MM.1S (cell line): ENCODE data around the gene NAIF1.

Source experiments
- DNase-seq: peaks from one replicate; pipeline ENCODE4 v3.0.0-alpha.2; 2015
- H2AFZ ChIP-seq: fragments of 300-600 bp; sonication (generic); 2 replicates; pipeline ENCODE4 v1.6.0; 2016; ENCODE audit warnings: antibody characterized with exemption, low read length
- H3F3A ChIP-seq: fragments of 300-600 bp; sonication (generic); 2 replicates; pipeline ENCODE4 v1.6.1; 2016; ENCODE audit warnings: mild to moderate bottlenecking, antibody characterized with exemption, low read length, moderate library complexity, mixed read lengths; ENCODE audit not compliant: insufficient read depth
- H3K27ac ChIP-seq: fragments of 300-600 bp; sonication (generic); 2 replicates; pipeline ENCODE4 v1.5.1; 2016; ENCODE audit warnings: mild to moderate bottlenecking, low read length
- H3K27me3 ChIP-seq: fragments of 300-600 bp; sonication (generic); replicated peaks from 2 replicates; pipeline ENCODE4 v1.6.0; 2016; ENCODE audit warnings: low read length; ENCODE audit not compliant: insufficient read depth
- H3K36me3 ChIP-seq: fragments of 300-600 bp; sonication (generic); replicated peaks from 2 replicates; pipeline ENCODE4 v1.6.1; 2016; ENCODE audit warnings: mild to moderate bottlenecking, low read length, mixed read lengths; ENCODE audit not compliant: insufficient read depth
- H3K4me1 ChIP-seq: fragments of 300-600 bp; sonication (generic); 2 replicates; pipeline ENCODE4 v1.6.1; 2016; ENCODE audit warnings: low read length, mixed read lengths
- H3K4me2 ChIP-seq: fragments of 300-600 bp; sonication (generic); 2 replicates; pipeline ENCODE4 v1.6.0; 2016; ENCODE audit warnings: low read depth, low read length
- H3K4me3 ChIP-seq: fragments of 300-600 bp; sonication (generic); 2 replicates; pipeline ENCODE4 v1.5.1; 2016; ENCODE audit warnings: low read length, mixed read lengths
- H3K79me2 ChIP-seq: fragments of 300-600 bp; sonication (generic); 2 replicates; pipeline ENCODE4 v1.6.1; 2016; ENCODE audit warnings: mixed run types, low read length, mixed read lengths
- H3K9ac ChIP-seq: fragments of 300-600 bp; sonication (generic); 2 replicates; pipeline ENCODE4 v1.6.1; 2016; ENCODE audit warnings: low read length, mixed read lengths
- H3K9me2 ChIP-seq: fragments of 300-600 bp; sonication (generic); replicated peaks from 2 replicates; pipeline ENCODE4 v1.6.1; 2016; ENCODE audit warnings: mild to moderate bottlenecking, low read length, mixed read lengths; ENCODE audit not compliant: insufficient read depth
- H3K9me3 ChIP-seq: fragments of 300-600 bp; sonication (generic); replicated peaks from 2 replicates; pipeline ENCODE4 v1.6.1; 2016; ENCODE audit warnings: mild to moderate bottlenecking, low read length, mixed read lengths; ENCODE audit not compliant: insufficient read depth
- H4K20me1 ChIP-seq: fragments of 300-600 bp; sonication (generic); 2 replicates; pipeline ENCODE4 v1.6.1; 2016; ENCODE audit warnings: mild to moderate bottlenecking, low read length, moderate library complexity, mixed read lengths; ENCODE audit not compliant: insufficient read depth
- CTCF ChIP-seq: fragments of 300-600 bp; sonication (generic); IDR thresholded peaks from 2 replicates; pipeline ENCODE4 v1.5.1; 2016; ENCODE audit warnings: antibody characterized with exemption, low read length, mixed read lengths
- EZH2 ChIP-seq: fragments of 300-600 bp; sonication (generic); optimal IDR thresholded peaks from 2 replicates; pipeline ENCODE3; 2017; ENCODE audit warnings: low read depth, mild to moderate bottlenecking, antibody characterized with exemption, low read length, mixed read lengths
- EZH2phosphoT487 ChIP-seq: fragments of 300-600 bp; sonication (generic); IDR thresholded peaks from 2 replicates; pipeline ENCODE4 v1.6.1; 2018; ENCODE audit warnings: antibody characterized with exemption, low read length

Gene NAIF1

DNA sequence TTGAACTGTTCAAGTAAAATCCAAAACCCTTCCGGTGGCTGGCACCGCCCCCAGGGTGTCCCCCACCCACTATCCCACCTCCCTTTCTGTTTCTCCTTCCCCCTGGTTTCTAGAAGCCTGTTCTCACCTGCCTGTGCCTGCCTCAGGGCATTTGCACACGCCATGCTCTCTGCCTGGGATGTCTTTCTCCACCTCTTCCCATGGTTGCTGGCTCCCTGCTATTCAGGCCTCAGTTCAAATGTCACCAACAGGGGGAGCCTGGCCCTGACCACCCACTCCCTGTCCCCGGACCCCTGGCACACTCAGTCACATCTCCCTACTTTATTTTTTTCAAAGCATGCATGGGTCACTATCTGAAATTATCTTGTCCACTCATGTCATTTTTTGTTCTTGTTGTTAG lies 46.4 kb downstream of the NAIF1 start:
- DNase-seq = no peak
- no peak overlapping the region for H3K4me2 ChIP-seq
- no peaks in the 10 kb centered on the region for H3K27me3 ChIP-seq
- no peaks in the 10 kb centered on the region for H3K9me3 ChIP-seq
- H3F3A ChIP-seq = no peaks in the 10 kb centered on the region
- H3K27ac ChIP-seq = no peak overlapping the region
- H3K9me2 ChIP-seq = no peaks in the 10 kb centered on the region
- H3K4me1 ChIP-seq = no peaks in the 10 kb centered on the region
- no peaks in the 10 kb centered on the region for H3K36me3 ChIP-seq
- no peaks in the 10 kb centered on the region for H4K20me1 ChIP-seq
- no peak overlapping the region for H2AFZ ChIP-seq
- H3K4me3 ChIP-seq = no peak overlapping the region
- peak; percentile 42 for TF ChIP-seq CTCF
- TF ChIP-seq EZH2 = no peak
- H3K9ac ChIP-seq = no peak overlapping the region
- no peaks in the 10 kb centered on the region for H3K79me2 ChIP-seq

GRCh38 chr9:128015696-128016095 lies 51.4 kb downstream of the NAIF1 start:
- Histone ChIP-seq H3K79me2 (no peaks in the 10 kb centered on the region), H3K4me3 (no peak overlapping the region), H3K27ac (no peak overlapping the region), H3K4me1 (no peaks in the 10 kb centered on the region), H3F3A (no peaks in the 10 kb centered on the region), H3K4me2 (no peak overlapping the region), H3K36me3 (no peaks in the 10 kb centered on the region), H2AFZ (no peak overlapping the region), H3K9me3 (no peaks in the 10 kb centered on the region), H3K9me2 (no peaks in the 10 kb centered on the region), H4K20me1 (no peaks in the 10 kb centered on the region), H3K9ac (no peak overlapping the region), H3K27me3 (no peaks in the 10 kb centered on the region)
- TF ChIP-seq EZH2phosphoT487 = no peak
- TF ChIP-seq EZH2 = no peak
- no peak for TF ChIP-seq CTCF
- DNase-seq = no peak
